Activated CD8-positive, alpha-beta T cell treated with anti-CD3 and anti-CD28 coated beads, Interleukin-2, amount 10 ng/mL, durations not matched to agents 7 days and 5 days (primary cell): ENCODE data around the gene PLEKHM3. TPM values are rescaled to one million over a fixed set of nuclear protein-coding genes. Genes with fewer than 3 reads are reported as not detected.

ENCODE experiments used
- ATAC-seq: fragments of 150-1000 bp; cut with Tn5 transposase; one replicate; pipeline ENCODE4 v1.10.0; 2021; ENCODE audit warnings: moderate library complexity
- CTCF ChIA-PET: fragments of 350-600 bp; sonication (Branson Sonifier 250); formaldehyde crosslinking; loops from one replicate; lab custom pipeline; 2021; ENCODE audit warnings: antibody characterized with exemption; lab: Charles Lee
- POLR2A ChIA-PET: fragments of 350-600 bp; sonication (Branson Sonifier 250); formaldehyde crosslinking; loops from one replicate; lab custom pipeline; 2021; ENCODE audit warnings: antibody characterized with exemption; lab: Charles Lee
- DNase-seq: peaks from one replicate; pipeline ENCODE4 v3.0.0-alpha.2; 2020
- H3K27ac Mint-ChIP-seq: one replicate; pipeline ENCODE4 v1.8.0; 2021; ENCODE audit warnings: mild to moderate bottlenecking, mixed read lengths
- H3K27me3 Mint-ChIP-seq: one replicate; pipeline ENCODE4 v1.8.0; 2021; ENCODE audit warnings: low read depth, mixed read lengths
- H3K36me3 Mint-ChIP-seq: one replicate; pipeline ENCODE4 v1.8.0; 2021; ENCODE audit warnings: low read depth, mixed read lengths
- H3K4me1 Mint-ChIP-seq: one replicate; pipeline ENCODE4 v1.8.0; 2021; ENCODE audit warnings: low read depth, mixed read lengths
- H3K4me3 Mint-ChIP-seq: one replicate; pipeline ENCODE4 v1.8.0; 2021; ENCODE audit warnings: mild to moderate bottlenecking, mixed read lengths
- H3K9me3 Mint-ChIP-seq: one replicate; pipeline ENCODE4 v1.8.0; 2022; ENCODE audit warnings: mixed read lengths; ENCODE audit not compliant: insufficient read depth
- total RNA-seq, 2 experiments: library from RNA; stranded (reverse); gene quantifications; one replicate each; pipeline ENCODE4 v1.2.3, GENCODE V29; 2021

PLEKHM3 gene
- total RNA-seq, 2 experiments from 2014 or later, result 6.1 to 6.2 TPM

DNA sequence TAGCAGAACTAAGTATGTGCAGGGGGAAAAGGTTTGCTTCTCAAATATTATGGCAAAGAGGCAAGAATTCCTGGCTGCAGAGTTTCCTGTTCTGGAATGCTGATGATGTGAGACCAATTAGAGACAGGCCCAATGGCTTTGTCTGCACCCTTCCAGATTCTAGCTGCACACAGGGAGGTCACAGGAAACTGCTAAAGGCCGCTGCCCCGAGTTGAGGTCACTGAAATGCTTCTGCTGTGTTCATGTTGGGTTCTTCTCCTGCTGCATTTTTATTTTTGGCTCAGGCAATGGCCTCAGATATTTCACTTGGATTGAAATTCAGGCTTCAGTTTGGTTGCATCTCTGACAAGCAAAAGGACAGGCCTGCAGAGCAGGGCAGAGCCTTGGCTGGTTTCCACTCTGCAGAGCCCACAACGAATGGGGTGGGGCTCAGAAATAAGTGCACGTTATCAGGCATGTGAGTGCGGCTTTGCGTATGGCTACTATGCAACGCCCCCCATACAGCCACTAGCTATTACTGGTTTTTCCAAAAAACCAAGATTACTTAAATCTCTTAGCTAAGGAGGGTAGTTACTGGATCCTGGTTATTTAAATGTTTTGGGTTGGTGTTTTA is 188.7 kb downstream of the PLEKHM3 start:
- Mint-ChIP-seq H3K4me3 (no peak overlapping the region), H3K9me3 (no peaks in the 10 kb centered on the region), H3K4me1 (peaks cover 5% of the 10 kb centered on the region), H3K36me3 (no peaks in the 10 kb centered on the region), H3K27ac (no peak overlapping the region), H3K27me3 (no peaks in the 10 kb centered on the region)
- ChIA-PET POLR2A (no interaction called here), CTCF (no interaction called here)
- no peak for DNase-seq
- no peak for ATAC-seq

GRCh38 chr2:207835805-207836204 is 189.5 kb downstream of the PLEKHM3 start:
- POLR2A ChIA-PET, result interaction anchor here (0.6 kb wide), 1 partner anchor 433 kb away, joined by 3 read pairs; no protein-coding TSS in a partner anchor
- no peak overlapping the region for H3K4me3 Mint-ChIP-seq
- CTCF ChIA-PET, result no interaction called here
- H3K9me3 Mint-ChIP-seq, result no peaks in the 10 kb centered on the region
- no peak for ATAC-seq
- no peaks in the 10 kb centered on the region for H3K27me3 Mint-ChIP-seq
- DNase-seq, result no peak
- H3K4me1 Mint-ChIP-seq, result peaks cover 5% of the 10 kb centered on the region
- no peak overlapping the region for H3K27ac Mint-ChIP-seq
- H3K36me3 Mint-ChIP-seq, result no peaks in the 10 kb centered on the region

DNA sequence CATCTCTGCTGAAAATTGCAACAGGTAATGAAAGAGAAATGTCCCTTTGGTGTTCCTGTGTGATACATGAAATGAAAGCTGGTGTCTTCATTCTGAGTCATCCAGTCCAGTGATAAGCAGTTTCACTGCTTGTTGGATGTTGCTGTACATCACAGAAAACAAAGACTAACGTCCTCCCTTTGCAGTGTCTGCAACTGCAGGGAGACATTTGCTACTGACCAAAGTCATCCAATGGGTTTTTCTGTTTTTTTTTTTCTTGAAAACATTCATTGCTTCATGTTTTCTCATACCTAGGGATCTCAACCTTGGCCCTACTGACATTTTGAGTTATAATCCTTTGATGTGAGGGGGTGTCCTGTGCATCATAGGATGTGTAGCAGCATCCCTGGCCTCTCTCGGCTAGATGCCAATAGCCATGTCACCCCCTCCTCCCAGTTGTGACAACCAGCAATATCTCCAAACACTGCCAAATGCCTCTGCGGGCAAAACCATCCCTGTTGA is 192.0 kb downstream of the PLEKHM3 start:
- no peak overlapping the region for H3K4me3 Mint-ChIP-seq
- no peaks in the 10 kb centered on the region for H3K9me3 Mint-ChIP-seq
- ATAC-seq (peak; percentile 39), DNase-seq (no peak)
- no peaks in the 10 kb centered on the region for H3K27me3 Mint-ChIP-seq
- ChIA-PET CTCF (no interaction called here), POLR2A (no interaction called here)
- H3K36me3 Mint-ChIP-seq, result no peaks in the 10 kb centered on the region
- H3K4me1 Mint-ChIP-seq, result peaks cover 14% of the 10 kb centered on the region
- no peak overlapping the region for H3K27ac Mint-ChIP-seq

- Mint-ChIP-seq H3K4me1 (peaks cover 14% of the 10 kb centered on the region), H3K36me3 (no peaks in the 10 kb centered on the region), H3K27ac (no peak overlapping the region), H3K27me3 (no peaks in the 10 kb centered on the region), H3K9me3 (no peaks in the 10 kb centered on the region), H3K4me3 (no peak overlapping the region)
- ChIA-PET POLR2A (interaction anchor here (0.6 kb wide), 1 partner anchor 17 kb away, joined by 3 read pairs; no protein-coding TSS in a partner anchor), CTCF (no interaction called here)
- no peak for ATAC-seq
- no peak for DNase-seq
Observed at GRCh38 chr2:207831584-207832248, 193.6 kb downstream of the PLEKHM3 start.

DNA sequence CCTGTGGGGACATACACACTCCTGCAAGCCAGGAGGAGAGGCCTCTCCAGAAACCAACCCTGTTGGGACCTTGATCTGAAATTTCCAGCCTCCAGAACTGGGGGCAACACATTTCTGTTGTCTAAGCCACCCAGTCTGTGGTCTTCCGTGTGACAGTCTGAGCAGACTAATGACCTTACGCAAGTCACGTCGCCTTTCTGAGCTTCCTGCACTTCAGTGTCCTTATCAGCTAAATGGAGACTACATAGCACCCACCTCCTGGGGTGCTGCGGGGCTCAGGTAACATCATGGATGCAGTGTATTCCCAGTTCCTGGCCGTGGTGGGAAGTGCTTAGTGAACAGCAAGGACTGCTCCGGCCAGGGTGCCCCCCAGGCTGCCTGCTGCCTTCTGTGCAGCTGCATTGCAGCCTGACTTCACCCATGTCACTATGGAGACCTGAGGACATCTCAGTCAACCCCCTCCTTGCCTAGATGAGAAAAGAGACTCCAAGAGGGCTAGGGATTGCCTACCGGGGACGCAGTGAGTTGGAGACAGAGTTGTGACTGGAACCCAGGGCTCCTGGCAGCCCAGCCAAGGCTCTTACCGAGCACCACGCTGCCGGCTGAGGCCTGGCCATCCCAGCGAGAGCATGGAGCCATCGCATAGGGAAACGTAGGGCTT is 194.4 kb downstream of the PLEKHM3 start:
- ATAC-seq (no peak), DNase-seq (no peak)
- CTCF ChIA-PET, result no interaction called here
- Mint-ChIP-seq H3K9me3 (no peaks in the 10 kb centered on the region), H3K27ac (no peak overlapping the region), H3K4me3 (no peak overlapping the region), H3K27me3 (no peaks in the 10 kb centered on the region), H3K36me3 (no peaks in the 10 kb centered on the region), H3K4me1 (peaks cover 14% of the 10 kb centered on the region)
- POLR2A ChIA-PET, result interaction anchor here (0.6 kb wide), 1 partner anchor 17 kb away, joined by 3 read pairs; no protein-coding TSS in a partner anchor

- DNase-seq (no peak), ATAC-seq (no peak)
- peaks cover 14% of the 10 kb centered on the region for H3K4me1 Mint-ChIP-seq
- no peaks in the 10 kb centered on the region for H3K36me3 Mint-ChIP-seq
- CTCF ChIA-PET, result interaction anchor here (1.1 kb wide), 1 partner anchor 244 kb away, joined by 3 read pairs; no protein-coding TSS in a partner anchor
- no peak overlapping the region for H3K4me3 Mint-ChIP-seq
- no peaks in the 10 kb centered on the region for H3K9me3 Mint-ChIP-seq
- no peaks in the 10 kb centered on the region for H3K27me3 Mint-ChIP-seq
- POLR2A ChIA-PET, result no interaction called here
- H3K27ac Mint-ChIP-seq, result no peak overlapping the region
Observed at GRCh38 chr2:207828361-207829057, 196.8 kb downstream of the PLEKHM3 start.

- Mint-ChIP-seq H3K27me3 (no peaks in the 10 kb centered on the region), H3K27ac (no peak overlapping the region), H3K9me3 (no peaks in the 10 kb centered on the region), H3K36me3 (no peaks in the 10 kb centered on the region), H3K4me3 (no peak overlapping the region), H3K4me1 (peaks cover 9% of the 10 kb centered on the region)
- DNase-seq (no peak), ATAC-seq (no peak)
- CTCF ChIA-PET, result no interaction called here
- POLR2A ChIA-PET, result no interaction called here
Observed at GRCh38 chr2:207825978-207826377, 199.3 kb downstream of the PLEKHM3 start.

DNA sequence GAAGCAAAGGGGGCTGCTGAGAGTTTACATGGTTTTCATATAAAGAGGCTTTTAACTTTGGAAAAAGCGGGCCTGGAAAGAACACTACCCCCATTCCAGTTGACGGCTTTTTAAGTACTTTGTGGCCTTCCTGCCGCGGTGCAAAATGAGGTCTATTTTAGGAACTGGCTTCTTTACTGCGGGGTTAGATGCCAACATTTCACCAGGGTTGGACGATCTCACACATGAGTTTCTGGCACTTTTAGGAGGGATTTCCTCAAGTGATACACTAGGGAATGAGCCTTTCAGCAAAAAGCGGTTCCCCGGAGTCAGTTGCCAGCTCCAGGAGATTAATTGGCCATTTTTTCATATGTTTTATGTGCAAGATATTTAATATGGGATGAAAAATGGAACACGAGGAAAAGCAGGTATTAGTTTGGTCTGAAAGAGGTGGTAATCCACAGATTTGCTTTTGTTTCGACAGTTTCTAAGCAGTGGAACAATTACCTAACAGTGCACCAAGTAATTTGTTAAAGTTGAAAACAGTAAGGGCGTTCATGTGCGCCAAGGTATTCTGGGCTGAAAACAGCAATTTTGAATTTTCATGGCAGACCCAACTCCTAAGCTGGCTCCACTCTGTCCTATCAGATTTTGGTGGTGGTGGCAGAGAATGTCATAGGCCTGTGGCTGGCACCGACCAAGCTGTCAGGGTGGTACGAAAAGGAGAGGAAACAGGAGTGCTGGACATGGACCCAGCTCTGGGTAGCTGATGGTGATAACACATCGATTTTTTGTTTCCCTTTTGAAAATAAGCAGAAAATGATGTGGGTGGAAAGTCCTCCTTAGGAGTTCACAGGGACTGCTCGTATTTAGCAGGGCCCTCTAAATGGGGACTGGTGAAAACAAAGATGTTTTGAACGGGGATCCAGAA is 200.0 kb downstream of the PLEKHM3 start:
- CTCF ChIA-PET, result no interaction called here
- Mint-ChIP-seq H3K4me1 (peaks cover 9% of the 10 kb centered on the region), H3K27ac (no peak overlapping the region), H3K36me3 (no peaks in the 10 kb centered on the region), H3K27me3 (no peaks in the 10 kb centered on the region), H3K9me3 (no peaks in the 10 kb centered on the region), H3K4me3 (no peak overlapping the region)
- ATAC-seq, result no peak
- POLR2A ChIA-PET, result no interaction called here
- DNase-seq, result no peak

DNA sequence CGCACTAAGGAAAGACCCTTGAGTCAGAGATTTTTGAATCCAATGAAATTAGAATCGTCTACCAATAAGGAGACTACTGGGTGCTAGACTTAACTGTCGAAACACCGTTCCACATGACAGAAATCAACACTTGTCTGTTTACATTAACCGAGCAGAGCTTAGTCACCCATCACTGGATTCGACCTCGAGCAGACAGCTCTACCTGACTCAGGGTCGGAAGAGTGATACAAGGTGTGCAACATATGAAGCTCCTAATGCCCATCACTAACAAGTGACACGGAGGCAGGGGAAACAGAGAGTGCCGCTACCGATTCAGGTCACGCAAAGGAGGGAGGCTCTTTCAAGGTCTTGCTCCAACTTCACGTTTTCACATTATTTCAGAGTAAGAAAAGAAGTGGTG is 201.5 kb downstream of the PLEKHM3 start:
- ATAC-seq (no peak), DNase-seq (no peak)
- no peaks in the 10 kb centered on the region for H3K27me3 Mint-ChIP-seq
- no peaks in the 10 kb centered on the region for H3K9me3 Mint-ChIP-seq
- no peaks in the 10 kb centered on the region for H3K4me1 Mint-ChIP-seq
- POLR2A ChIA-PET, result no interaction called here
- no peak overlapping the region for H3K4me3 Mint-ChIP-seq
- H3K27ac Mint-ChIP-seq, result no peak overlapping the region
- H3K36me3 Mint-ChIP-seq, result no peaks in the 10 kb centered on the region
- CTCF ChIA-PET, result no interaction called here

GRCh38 chr2:207819839-207820784 is 205.2 kb downstream of the PLEKHM3 start:
- Mint-ChIP-seq H3K4me1 (no peaks in the 10 kb centered on the region), H3K9me3 (no peaks in the 10 kb centered on the region), H3K36me3 (no peaks in the 10 kb centered on the region), H3K27ac (no peak overlapping the region), H3K4me3 (no peak overlapping the region), H3K27me3 (no peaks in the 10 kb centered on the region)
- ChIA-PET CTCF (no interaction called here), POLR2A (no interaction called here)
- ATAC-seq (no peak), DNase-seq (no peak)
